ENCODE measurements around the gene MND1.
A peak's percentile ranks its signal among the peaks of the same experiment; 100 is the strongest.

The MND1 gene, protein sequence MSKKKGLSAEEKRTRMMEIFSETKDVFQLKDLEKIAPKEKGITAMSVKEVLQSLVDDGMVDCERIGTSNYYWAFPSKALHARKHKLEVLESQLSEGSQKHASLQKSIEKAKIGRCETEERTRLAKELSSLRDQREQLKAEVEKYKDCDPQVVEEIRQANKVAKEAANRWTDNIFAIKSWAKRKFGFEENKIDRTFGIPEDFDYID

DNA sequence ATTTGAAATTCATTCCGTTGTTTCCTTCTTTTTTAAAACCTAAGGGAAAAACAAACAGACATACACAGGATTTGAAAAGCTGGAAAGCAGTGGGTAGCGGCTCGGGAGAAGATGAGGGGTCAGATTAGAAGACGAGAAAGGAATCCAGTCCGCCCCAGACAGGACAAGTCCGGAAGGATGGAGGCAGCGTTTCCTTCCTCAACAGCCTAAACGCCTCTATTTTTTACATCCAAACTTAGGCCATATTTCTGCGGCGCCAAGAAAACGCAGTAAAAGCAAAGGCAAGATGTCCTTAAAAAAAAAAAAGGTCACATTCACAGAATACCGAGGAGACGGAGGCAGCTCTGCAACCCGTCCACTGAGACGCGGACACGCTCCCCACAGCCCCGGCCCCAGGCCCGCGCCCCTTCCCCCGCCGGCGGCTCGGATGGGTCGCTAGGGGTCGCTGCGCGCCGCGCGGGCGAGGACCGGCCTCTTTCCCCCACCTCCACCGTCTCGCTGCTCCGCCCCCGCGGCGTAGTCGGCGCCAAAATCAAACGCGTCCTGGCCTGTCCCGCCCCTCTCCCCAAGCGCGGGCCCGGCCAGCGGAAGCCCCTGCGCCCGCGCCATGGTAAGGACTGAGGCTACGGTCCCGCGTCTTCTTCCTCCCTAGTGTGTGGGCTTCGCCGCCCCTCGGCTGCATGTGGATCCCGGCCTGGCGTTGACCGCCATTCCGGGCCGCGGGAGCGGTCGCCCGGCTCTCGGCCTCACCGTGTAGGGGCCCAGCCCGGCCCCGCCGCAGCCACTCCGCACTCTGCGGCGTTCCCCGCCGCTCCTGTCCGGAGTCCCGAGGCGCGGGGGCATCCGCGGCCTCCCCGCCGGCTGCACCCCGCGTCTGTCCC, at the start of gene MND1:
TSS of gene MND1 (plus strand) at position 558 of the 881 bp plus-strand sequence. CDS start at position 608, 50 bp downstream.
- peak; percentile 54 to 77 for DNase-seq

DNA sequence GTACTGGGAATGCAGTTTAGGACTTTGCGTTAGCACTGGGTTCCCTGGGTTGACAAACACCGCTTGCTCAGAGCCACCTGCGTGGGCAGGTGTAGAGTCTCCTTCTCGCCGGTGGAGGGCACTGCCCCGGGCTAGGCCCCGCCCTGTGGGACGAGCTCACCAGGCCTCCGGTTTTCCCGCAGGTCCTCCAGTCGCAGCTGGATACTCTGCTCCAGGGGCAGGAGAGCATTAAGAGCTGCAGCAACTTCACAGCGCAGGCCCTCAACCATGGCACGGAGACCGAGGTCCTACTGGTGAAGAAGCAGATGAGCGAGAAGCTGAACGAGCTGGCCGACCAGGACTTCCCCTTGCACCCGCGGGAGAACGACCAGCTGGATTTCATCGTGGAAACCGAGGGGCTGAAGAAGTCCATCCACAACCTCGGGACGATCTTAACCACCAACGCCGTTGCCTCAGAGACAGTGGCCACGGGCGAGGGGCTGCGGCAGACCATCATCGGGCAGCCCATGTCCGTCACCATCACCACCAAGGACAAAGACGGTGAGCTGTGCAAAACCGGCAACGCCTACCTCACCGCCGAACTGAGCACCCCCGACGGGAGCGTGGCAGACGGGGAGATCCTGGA, 49.2 kb upstream of the MND1 start:
- no peak for DNase-seq

DNA sequence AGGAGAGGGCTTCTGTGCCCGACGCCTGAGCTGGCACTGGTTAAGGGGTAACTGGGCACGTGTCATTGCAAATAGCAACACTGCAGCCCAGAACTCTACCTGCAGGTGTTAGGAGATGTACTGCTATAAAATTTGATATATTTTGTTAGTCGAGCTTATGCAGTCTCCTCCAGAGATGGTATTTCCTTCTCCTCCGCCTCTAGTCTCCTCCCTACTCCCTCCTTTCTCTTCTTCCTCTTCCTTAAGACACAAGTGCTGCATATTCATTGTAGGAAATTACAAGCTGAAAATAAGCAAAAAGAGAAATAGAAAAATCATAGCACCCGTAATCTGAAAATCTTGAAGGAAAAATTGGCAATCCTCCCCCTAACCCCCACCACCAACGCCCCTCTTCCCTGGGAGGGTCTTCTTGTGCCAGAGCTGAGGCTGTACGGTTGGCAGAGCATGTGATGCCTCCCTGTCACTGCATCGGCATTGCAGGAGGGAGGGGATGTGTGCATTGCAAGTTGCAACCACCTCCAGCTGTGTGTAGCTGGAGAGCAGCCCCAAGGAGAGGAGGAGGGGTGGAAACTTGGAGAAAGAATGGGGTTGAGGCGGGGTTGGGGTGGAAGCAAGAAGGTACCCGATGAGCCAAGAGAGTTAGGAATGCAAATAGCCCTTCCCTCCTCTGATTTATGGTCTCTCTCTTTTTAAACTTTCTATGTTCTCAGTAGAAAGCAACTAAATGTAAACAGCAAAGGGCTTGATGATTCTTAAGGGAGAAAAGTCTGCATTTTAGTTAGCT, 48.3 kb upstream of the MND1 start:
- DNase-seq, result no peak

DNA sequence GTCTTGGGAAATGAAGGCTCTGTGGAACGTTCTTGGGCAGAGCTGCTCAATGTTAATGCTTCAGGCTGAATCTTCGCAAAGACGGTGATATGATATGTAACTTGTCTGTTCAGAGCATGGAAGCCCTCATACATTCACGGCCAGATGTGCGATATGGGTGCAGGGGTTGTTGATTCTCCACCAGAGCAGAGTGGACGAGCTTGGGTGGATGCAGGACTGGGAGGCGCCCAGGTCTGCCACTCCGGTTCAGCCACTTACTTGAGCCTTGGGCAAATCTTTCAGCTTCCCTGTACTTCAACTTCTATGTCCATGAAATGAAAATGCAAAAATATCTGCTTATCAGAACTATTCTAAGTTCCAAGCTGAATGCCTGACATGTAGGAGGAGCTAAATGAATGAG, 47.4 kb upstream of the MND1 start:
- DNase-seq, result no peak

DNA sequence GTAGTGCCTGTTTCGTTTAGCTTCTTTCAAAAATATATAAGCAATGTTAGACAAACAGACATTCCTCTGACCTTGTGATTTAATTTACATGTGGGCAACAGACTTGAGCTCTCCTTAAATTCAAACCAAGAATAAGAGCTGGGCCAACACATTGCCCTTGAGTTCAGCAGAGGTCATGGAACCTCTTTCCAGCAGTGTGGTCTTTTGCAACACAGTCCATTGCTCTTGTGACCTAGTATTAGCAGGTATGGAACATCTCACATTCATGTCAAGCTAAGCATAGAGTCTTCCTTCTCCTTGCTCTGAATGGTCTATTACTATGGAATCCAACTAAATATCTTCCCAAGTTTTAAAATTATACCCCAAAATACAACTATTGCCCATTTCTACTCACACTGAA, 33.7 kb upstream of the MND1 start:
- DNase-seq, result no peak

DNA sequence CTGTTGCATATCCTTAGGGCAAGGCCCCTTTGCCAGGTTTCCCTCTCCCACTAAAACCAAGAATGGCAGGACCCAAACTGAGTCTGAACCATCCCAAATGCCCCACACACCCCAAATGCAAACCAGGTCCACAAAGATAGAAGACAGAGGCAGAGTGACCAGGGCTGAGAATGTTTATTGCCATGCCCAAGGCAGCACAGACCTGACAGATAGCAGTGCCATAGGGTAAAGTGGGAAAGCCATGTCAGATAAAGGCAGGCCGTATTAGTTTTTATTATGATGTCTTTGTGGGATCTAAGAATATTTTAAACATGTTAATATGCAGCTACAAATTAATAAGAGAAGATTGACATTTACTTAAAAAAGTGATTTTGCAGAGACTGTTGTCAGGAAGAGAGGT, 29.6 kb upstream of the MND1 start:
- DNase-seq, result no peak

DNA sequence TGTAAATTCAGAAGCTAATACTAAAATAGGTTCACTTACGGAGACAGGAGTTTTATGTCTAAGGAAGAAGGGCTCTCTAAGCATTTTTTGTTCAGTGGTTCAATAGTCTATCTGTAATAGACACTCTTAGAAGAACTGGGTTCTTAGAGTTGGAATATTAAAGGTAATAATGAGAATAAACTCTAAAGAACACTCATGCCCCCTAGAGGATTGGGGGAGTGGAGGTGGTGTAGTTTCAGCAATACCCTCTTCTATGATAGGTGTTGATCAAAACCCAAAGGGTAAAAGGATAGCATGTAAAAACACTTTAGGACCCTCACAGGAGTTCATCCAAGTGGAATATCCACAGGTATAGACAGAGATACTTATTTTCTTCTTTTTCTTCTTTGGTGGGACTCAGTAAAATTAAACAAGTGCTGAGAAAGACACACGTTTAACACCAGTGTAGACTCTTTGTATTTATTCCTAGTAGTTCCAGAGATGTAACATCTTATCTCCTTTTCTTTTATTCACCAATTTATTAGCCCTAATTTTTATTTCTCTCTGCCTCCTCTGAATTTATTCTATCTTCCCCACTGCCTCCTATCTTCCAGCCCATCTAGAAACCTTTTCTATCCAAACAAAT, 25.7 kb upstream of the MND1 start:
- peak; percentile 31 to 63 for DNase-seq

DNA sequence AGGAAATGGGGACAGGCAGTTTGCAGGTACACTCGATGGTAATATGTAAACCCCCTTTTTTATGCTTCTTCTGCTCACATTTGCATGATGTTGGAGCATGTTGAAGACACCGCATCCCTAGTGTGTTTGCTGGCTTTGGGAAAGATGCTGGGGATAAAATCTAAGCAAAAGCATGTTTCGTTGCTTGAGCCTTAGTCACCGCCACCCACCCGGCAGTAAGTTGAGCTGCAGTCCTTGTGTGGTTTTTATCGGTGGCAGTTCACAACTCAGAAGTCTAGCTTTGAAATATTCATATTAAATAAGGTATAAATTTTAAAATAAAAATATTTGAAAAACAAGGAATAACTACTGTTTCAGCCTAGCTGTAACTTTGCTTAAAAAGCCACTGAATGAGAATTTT, 21.7 kb upstream of the MND1 start:
- no peak for DNase-seq

DNA sequence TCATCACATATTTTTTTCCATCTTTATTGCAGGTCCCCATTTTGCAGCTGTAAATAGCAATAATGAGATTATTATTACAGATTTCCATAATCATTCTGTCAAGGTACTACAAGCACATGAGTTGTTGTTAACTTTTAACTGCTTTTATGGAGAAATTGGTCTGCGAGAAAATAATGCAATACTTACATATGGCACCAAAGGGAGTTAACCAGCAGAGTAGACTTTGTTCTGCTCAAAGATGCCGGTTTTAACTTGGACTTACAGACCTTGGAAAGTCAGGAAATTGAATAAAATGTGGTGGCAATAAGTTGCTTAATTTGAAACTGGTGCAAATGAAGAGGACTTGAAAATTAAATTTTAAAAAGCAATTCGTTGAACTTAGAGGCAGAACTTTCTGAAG, 20.4 kb upstream of the MND1 start:
- DNase-seq, result no peak

DNA sequence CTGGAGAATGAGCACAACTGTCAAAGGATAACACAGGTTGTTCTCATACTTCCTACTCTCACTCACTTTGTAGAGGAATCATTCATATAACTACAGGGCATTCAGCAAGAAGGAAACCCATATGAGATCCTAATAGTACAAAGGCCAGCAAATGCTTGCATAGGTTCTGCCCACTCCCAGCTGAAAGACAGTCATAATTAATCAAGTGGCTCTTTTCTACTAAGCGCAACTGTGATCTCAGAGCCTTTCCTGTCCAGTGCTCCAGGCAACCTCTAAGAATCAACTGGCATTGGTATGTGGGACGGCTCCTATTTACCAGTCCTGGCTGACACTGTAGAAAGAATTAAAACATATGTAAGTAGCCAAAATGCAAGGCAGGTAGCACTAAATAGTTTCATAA, 18.9 kb upstream of the MND1 start:
- DNase-seq, result no peak

DNA sequence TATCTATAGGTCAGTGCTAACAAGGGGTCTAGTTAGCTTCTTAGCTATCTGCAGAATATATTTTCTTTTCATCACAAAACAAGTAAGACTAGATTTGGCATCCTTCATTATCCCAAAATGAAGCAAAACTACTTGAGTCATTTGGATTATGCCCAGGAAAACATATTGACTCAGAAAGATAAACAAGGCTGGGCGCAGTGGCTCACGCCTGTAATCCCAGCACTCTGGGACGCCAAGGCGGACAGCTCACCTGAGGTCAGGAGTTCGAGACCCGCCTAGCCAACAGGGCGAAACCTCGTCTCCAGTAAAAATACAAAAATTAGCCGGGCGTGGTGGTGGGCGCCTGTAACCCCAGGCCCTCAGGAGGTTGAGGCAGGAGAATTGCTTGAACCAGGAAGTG, 18.0 kb upstream of the MND1 start:
- DNase-seq, result no peak

DNA sequence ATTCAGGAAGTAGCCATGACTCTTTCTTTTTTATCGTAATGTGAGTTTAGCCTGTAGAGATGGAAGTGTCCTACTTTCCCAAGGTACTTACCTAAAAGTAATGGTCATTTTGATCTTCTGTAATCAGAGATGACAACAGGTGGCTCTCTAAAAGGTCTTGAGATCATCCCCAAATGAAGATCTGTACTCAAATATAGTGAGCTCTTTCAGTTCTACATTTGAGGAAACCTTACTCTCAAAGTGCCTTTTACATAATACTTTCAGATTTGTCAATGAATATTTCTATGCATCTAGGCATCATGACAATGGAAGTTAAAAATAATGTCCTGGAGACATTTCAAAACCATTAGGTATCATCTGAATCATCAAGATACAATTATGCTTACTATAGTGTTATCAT, 17.2 kb upstream of the MND1 start:
- no peak for DNase-seq

DNA sequence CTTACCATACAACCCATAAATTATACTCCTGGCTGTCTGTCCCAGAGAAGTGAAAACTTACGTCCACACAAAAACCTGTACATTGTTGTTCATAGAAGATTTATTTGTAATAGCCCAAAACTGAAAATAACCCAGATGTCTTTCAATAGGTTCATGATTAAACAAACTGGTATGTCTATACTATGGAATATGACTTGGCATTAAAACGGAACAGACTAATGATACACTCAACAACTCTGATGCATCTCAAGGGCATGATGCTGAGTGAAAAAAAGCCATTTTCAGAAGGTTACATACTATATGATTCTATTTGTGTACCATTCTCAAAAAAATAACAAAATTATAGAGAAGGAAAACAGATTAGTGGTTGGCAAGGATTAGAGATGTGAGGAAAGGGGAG, 11.6 kb upstream of the MND1 start:
- no peak for DNase-seq

DNA sequence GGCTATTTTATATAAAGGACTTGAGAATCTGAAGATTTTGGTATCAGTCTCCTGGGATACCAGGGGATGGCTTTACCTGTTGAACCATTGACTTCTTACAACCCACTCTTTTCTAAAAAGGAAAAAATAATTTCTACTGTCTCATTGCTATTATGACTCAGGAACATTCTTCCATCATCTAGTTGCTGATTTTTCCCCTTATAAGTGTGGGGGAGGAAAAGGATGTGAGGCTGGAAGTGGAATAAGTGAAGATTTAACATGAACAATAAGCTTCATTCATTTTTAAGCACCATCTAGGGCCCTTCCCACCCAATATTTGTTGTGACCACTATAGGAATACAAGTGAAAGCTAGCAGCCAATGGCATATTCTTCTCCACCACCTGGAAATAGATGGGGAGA, 10.6 kb upstream of the MND1 start:
- DNase-seq, result no peak

DNA sequence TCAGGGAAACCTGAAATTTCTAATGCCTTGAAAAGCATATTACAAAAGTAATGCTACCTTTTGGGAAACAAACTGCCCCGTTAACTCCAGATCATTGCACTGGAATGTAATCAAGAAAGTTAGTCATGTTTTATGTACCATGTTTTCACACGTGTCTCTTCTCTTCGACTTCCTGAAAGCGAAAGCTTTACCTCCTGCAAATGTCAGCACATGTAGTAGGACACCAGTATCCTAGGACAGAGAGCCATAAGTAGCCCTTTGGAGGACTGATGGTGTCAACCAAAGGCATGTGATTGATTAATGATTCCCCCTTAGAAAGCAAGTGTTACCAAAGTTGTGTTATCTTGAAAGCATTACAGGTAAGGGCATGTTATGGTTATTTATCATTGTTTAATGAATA, 8.8 kb upstream of the MND1 start:
- DNase-seq, result no peak

DNA sequence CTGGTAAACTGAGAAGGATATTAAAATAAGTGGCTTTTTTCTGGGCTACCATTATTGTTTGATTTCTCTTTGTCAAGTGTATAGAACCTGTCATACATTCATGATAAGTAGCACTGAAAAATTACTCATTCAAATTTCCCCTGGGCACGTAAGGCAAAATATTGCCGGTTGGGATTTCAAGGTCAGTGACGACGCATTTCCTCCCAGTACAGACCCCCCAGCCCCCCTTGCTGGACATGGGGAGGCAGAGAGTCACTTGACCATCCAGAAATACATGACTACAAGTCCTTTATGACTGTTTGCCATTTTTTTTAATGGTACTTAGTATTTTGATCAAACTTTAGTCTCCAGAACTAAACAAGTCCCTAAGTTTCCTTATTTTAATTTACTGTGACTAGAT, 6.8 kb upstream of the MND1 start:
- no peak for DNase-seq

DNA sequence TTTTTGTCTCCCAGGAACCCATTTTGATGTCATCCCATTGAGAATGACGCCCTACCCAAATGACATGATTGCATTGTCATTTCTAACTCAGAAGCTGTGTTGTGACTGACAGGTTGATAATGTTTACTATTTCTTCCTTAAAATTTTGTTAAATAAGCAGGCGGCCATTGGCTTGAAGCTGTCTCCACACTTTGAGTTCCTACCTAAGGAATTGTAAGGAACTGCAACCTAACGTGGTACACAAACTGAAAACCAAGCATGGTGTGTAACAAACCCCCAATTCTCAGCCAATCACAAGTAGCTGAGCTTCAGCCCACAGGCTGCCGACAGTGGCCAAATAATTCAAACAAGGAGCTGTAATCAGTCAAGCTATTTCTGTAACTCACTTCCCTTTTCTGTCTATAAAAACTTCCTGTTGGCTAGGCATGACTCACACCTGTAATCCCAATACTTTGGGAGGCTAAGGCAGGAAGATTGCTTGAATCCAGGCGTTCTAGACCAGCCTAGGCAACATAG, 2.9 kb upstream of the MND1 start:
- peak; percentile 58 to 76 for DNase-seq

DNA sequence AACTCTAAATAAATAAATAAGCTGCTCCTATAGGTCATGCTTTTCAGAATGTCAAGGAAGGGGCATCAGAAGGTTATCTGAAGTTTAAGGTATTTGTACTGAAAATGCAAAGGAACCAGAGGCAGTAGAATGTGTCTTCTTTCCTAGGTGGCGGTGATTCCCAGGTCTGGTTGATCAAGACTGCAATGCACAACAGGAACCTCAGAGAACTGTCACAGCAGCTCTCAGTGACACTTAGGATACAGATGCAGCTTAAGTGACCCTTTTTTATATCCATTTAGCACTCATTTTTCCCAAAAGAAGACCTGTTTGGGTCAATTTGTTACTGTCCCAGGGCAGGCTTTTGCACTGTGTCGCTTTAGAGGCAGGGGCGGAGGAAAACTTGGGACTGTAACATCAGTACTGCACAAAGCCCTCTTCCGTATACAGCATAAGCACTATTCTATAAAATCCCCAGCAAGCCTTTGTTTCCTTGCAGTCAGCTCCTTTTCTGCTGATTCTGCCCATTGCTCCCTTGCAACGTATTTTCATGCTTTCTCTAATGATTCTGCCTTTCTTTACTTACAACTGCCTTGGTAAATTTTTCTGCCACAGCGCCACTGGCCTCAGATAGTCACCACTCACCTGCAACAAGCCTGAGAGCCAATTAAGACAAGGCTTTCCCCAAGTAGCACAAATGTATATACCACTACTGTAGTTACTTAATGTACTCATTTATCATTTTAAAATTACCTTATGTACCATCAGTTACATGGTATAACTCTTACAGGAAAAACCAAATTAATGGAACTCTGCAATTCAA, 1.5 kb upstream of the MND1 start:
- DNase-seq, result no peak

DNA sequence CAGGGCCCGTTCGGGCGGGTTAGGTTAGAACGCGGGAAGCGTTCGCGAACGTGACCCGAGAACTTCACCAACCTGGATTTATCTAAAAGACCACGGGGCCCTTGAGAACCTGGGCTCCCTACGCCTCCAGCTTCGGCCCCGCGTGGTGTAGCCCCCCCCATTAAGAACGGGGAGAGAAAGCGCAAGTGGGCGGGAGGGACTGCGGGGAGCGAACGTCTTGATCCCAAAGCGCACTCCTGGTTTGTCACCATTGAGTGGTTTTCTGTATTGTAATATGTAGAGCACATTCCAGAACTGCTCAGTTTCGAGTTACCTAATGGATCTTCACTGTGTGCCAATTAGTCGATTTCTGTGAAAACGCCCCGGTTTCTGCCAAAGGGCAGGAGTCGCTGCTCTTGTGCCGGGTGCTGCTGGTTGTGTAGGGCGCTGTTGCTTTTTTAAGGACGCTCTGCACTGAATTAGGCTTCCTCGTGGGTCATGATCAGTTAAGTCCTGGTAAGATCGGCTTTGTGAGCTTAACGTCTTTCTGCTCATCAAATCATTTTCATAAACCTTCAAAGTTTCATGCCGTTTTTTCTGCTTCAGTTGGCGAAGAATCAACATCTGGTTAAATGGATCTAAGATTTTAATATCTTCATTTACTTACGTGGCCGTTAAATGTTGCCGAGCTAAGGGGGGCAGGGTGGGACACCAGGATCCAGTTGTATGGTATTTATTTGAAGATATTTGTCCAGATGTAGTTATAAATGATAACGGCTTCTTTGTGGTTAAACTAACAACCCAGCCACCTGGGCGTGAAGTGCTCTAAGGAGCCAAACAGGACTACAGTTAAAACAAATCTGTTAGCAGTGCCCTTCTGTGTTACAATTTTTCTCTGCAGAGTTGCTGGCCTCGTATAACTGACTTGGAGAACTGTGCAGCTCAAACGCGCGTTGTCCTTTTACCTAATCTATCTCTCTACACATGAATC, 809 bp downstream of the MND1 start:
- peak; percentile 58 to 65 for DNase-seq

DNA sequence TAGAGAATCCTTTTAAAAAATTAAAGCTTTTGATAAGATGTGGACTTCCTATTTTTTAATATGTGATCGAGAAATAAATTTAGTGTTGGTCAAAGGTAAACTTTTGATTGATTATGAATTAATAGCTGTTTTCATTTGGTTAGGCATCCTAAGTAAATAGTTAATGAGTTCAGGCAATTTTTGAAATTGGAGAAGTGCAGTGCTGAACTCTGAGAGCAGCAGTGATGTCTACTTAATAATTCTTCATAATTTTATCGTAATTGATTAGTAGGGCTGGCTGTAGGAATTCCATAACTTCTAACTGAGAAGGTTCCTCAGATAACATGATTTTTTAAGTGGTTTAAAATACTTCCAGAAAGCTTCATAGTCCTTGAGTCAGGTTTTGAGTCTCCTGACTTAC, 1.5 kb downstream of the MND1 start:
- no peak for DNase-seq

DNA sequence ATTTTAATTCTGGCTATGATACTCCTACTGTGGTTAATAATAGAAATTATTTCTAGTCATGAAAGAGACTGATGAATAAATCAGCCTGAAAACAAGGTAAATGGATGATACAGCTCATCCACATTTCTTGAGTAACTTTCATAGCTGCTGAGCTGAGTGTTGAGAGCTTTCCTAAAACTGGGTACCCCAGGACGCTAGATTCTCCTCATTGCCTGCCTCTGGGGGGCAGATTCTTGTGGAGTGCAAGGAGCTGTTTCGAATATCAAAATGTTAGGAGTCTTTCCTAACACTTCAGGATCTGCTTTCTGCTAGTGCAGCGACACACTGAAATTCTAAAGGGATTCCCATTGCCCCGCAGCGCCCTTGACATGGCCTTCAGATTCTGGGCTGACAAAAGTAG, 2.1 kb downstream of the MND1 start:
- DNase-seq, result no peak
